Stimulated activated CD8-positive, alpha-beta memory T cell treated with anti-CD3 and anti-CD28 coated beads, Interleukin-2, amount 100 ng/mL, for 1 hour (primary cell): ENCODE measurements around the gene KNTC1.
"Not testable (repeated sequence)": the region's sequence is repeated elsewhere in the genome, so short reads cannot be mapped to it uniquely, and the experiment has no call there.

Experiments used
- DNase-seq, 2 donors: peaks; one replicate each; pipeline ENCODE4 v3.0.0-alpha.2; 2020; ENCODE audit warnings: low read depth in 2 of 2

KNTC1 gene, protein sequence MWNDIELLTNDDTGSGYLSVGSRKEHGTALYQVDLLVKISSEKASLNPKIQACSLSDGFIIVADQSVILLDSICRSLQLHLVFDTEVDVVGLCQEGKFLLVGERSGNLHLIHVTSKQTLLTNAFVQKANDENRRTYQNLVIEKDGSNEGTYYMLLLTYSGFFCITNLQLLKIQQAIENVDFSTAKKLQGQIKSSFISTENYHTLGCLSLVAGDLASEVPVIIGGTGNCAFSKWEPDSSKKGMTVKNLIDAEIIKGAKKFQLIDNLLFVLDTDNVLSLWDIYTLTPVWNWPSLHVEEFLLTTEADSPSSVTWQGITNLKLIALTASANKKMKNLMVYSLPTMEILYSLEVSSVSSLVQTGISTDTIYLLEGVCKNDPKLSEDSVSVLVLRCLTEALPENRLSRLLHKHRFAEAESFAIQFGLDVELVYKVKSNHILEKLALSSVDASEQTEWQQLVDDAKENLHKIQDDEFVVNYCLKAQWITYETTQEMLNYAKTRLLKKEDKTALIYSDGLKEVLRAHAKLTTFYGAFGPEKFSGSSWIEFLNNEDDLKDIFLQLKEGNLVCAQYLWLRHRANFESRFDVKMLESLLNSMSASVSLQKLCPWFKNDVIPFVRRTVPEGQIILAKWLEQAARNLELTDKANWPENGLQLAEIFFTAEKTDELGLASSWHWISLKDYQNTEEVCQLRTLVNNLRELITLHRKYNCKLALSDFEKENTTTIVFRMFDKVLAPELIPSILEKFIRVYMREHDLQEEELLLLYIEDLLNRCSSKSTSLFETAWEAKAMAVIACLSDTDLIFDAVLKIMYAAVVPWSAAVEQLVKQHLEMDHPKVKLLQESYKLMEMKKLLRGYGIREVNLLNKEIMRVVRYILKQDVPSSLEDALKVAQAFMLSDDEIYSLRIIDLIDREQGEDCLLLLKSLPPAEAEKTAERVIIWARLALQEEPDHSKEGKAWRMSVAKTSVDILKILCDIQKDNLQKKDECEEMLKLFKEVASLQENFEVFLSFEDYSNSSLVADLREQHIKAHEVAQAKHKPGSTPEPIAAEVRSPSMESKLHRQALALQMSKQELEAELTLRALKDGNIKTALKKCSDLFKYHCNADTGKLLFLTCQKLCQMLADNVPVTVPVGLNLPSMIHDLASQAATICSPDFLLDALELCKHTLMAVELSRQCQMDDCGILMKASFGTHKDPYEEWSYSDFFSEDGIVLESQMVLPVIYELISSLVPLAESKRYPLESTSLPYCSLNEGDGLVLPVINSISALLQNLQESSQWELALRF (N-terminal part only)

GRCh38 chr12:122526683-122527477 is at the start of gene KNTC1, which contains the start of gene RSRC2:
KNTC1 (plus strand) TSS chr12:122527249; CDS start chr12:122530064, 2,815 bp downstream.
RSRC2 (minus strand) TSS chr12:122526936; CDS start chr12:122526853, 83 bp downstream.
- peak; percentile 90 to 95 for DNase-seq

- no peak for DNase-seq
These were observed 46.3 kb upstream of the KNTC1 start for GRCh38 chr12:122480753-122481152.

DNA sequence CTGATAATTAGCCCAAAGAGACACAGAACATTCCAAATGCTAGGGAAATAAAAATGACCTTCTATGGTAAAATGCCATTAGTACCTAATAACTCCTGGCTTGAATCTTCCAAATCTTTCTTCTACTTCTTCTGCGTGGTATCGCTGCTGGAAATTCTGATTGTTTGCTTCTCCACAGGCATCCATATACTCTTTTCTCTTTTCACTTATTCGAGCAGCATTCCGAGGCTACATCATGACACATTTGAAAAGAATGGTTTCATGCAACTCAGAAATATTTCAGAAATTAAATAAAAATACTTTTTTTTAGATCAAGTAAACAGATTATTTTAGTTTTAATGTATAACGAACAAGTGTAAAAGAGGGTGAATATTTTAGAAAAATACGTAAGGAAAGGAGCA is 45.2 kb upstream of the KNTC1 start:
- no peak for DNase-seq

- no peak for DNase-seq
These were observed 43.1 kb upstream of the KNTC1 start for GRCh38 chr12:122483969-122484368.

DNA sequence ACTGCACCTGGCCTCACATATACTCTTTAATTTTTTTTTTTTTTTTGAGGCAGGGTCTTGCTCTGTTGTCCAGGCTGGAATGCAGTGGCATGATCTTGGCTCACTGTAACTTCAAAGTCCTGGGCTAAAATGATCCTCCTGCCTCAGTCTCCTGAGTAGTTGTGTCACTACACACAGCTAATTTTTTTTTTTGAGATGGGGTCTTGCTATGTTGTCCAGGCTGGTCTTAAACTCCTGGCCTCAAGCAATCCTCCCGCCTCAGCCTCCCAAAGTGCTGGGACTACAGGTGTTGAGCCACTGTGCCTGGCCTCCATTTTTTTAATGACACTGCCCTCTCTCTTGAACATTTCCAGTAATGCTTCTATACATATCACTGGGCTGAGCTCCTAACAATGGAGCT is 42.7 kb upstream of the KNTC1 start:
- DNase-seq, result not testable (repeated sequence)

DNA sequence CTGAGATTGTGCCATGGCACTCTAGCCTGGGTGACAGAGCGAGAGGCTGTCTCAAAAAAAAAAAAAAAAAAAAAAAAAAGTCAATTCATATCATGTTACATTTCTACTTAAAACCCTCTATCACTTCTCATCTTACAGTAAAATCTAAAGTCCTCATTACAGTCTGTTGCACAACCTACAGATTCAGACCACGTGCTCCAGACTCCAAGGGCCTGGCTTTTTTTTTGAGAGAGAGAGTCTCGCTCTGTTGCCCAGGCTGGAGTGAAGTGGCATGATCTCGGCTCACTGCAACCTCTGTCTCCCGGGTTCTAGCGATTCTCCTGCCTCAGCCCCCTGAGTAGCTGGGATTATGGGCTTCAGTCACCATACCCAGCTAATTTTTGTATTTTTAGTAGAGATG is 40.7 kb upstream of the KNTC1 start:
- DNase-seq, result not testable (repeated sequence)

DNA sequence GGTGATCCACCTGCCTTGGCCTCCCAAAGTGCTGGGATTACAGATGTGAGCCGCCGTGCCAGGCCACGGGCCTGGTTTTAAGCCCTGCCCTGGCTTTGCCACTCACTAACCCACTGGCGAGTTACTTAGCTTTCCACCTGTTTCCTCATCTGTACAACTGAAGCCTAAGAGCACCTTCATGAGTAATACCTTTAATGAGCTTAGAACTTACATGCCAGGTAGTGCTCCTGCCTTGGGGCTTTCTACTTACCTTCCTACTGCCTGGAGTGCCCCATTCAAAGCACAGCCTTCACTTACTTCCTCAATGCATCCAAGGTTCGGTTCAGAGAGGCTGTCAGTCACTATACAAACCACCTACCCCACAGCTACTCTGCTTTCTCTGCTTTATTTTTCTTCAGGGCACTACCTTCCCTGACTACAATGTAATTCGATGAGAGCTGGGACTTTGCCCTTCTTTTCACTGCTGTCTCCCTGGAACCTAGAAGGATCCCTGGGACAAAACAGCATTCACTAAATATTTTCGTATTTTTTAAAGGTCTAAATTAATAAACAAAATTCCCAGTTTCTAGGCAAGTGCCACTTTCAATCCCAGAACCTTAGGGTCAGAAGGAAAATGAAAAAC is 40.1 kb upstream of the KNTC1 start:
- no peak for DNase-seq

GRCh38 chr12:122487807-122488206 is 39.2 kb upstream of the KNTC1 start:
- not testable (repeated sequence) for DNase-seq

DNA sequence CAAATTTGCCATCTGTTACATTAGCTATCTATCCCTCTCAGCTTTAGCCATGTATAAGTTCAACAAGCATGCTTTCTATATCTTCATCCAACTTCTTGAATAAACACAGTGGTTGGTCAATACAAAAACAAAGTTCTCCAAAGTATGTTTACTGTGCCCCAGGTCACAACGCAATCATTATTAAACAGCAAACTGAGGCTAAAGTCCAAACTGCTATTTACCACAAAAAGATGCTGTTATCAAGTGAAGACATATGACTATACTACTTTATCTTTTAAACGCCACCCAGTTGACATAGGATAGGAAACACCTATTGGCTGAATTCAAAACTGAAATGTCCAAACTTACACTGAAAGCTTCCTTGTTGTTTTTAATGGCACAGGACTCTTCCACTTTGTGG is 38.0 kb upstream of the KNTC1 start:
- no peak for DNase-seq

DNA sequence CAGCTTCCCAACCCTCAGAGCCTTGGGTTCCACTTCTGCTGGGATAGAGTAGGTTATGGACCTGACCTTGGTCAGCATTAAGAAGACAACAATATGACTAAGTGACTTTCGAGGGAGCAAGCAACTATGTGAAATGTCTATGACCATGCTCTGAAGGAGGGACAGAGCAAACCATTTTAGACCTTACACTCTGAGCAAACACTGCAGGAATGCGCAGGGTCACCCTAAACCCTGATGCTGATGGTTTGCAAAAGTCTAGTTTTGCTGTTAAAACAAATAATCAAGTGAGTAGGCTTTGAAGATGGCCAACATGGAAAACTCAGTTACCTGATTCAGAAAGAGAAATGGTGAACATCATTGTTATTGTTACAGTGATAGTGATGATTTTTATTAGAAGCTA is 35.1 kb upstream of the KNTC1 start:
- no peak for DNase-seq

GRCh38 chr12:122493222-122493621 is 33.8 kb upstream of the KNTC1 start:
- not testable (repeated sequence) for DNase-seq

- no peak for DNase-seq
These were observed 31.8 kb upstream of the KNTC1 start for GRCh38 chr12:122495258-122495657.

- no peak for DNase-seq
These were observed 26.9 kb upstream of the KNTC1 start for GRCh38 chr12:122499991-122500684.

DNA sequence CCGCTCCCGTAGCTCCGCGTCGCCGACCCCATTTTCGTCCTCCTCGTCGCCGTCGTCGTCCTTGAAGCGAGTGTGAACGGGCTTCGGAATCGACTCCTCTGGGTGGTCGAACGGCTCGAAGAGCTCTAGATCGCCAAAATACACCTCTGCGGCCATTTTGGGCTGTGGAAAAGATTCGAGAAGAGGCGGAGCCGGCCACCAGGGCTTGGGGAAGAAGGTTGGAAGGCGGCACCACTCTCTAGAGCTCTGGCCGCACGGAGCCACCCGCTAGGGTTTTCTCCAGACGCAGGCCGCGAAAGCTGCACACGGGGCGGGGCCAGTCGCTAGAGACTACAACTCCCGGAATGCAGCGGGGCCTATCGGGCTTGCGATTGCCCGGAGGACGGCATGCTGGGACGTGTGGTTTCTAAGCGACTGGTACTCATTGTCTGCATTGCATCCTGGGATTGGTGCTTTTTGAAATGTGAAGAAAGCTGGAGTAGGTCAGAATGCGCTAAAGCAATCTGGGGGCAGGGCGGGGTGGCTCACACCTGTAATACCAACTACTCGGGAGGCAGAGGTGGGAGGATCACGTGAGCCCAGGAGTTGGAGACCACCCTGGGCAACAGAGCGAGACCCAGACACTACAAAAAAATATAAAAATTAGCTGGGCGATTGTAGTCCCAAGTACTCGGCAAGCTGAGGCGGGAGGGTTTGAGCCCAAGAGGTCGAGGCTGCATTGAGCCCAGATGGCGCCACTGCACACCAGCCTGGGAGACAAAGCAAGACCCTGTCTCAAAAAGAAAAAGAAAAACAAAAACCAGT is 26.2 kb upstream of the KNTC1 start, which contains the start of gene ZCCHC8:
Gene ZCCHC8 (minus strand): TSS at position 248 of the 804 bp plus-strand sequence. CDS start 92 bp downstream, at position 156.
- DNase-seq, result peak; percentile 91

- DNase-seq, result no peak
These were observed 25.5 kb upstream of the KNTC1 start for GRCh38 chr12:122501489-122501989.

DNA sequence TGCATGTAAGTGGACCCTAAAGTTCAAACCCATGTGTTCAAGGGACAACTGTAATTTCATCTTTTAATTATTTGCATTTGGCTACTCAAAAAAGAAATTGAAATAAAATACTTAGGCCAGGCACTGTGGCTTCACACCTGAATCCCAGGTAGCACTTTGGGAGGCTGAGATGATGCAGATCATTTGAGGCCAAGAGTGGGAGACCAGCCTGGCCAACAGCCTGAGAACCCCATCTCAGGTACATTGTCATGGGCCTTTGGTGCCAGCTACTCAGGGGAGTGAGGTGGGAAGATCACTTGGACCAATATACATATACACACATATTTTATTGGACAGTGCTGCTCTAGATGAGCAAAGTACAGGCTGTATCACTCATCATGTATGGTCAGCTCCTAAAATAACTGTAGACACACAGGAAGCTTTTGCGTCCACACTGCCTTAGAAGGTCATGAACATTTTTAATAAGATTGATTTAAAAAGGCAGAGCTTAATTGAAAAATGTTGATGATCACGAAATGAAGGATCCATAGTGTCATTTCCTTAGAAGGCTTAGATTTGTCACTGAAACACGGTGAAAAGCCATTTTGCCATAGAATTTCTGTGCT is 23.8 kb upstream of the KNTC1 start:
- DNase-seq, result no peak

DNA sequence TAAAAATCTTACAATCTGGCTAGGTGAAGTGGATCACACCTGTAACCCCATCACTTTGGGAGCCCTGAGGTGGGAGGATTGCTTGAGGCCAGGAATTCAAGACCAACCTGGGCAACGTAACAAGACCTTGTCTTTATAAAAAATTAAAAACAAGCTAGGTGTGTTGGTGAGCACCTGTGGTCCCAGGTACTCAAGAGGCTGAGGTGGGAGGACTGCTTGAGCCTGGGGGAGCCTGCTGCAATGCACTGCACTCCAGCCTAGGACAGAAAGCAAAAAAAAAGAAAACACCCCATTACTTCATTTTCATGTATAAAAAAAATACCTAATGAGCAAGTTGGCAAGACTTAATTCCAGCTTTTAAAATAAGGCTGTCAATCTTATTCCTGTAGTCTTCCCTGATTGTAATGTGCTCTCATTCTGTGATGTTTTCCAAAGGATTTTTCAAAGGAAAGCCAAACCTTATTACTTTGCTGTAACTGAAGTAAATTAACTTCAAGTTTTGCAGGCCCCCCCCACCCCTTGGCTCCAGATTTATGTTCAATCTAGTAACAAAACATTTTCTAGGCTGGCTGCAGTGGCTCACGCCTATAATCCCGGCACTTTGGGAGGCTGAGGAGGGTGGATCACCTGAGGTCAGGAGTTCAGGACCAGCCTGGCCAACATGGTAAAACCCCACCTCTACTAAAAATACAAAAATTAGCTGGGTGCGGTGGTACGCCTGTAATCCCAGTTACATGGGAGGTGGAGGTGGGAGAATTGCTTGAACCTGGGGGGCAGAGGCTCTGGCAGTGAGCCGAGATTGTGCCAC is 23.1 kb upstream of the KNTC1 start:
- no peak for DNase-seq
